Fibroblast of skin of abdomen (primary cell): ENCODE measurements around the gene KDM4C.
"Not testable (repeated sequence)": the region's sequence is repeated elsewhere in the genome, so short reads cannot be mapped to it uniquely, and the experiment has no call there.

Source experiments
- DNase-seq: peaks from one replicate; pipeline ENCODE4 v3.0.0-alpha.2; 2013

The KDM4C gene

GRCh38 chr9:6807669-6808068 is 49.9 kb downstream of the KDM4C start:
- not testable (repeated sequence) for DNase-seq

GRCh38 chr9:6811436-6811835 is 53.7 kb downstream of the KDM4C start:
- DNase-seq: no peak

- DNase-seq: no peak
Measured at GRCh38 chr9:6816581-6816980, 58.8 kb downstream of the KDM4C start.

GRCh38 chr9:6818292-6818922 is 60.6 kb downstream of the KDM4C start:
- no peak for DNase-seq

- DNase-seq: no peak
Measured at GRCh38 chr9:6819112-6819511, 61.3 kb downstream of the KDM4C start.

GRCh38 chr9:6819529-6819928 is 61.8 kb downstream of the KDM4C start:
- DNase-seq: no peak

- no peak for DNase-seq
Measured at GRCh38 chr9:6822696-6823095, 64.9 kb downstream of the KDM4C start.

- peak; percentile 43 for DNase-seq
Measured at GRCh38 chr9:6827439-6828145, 69.8 kb downstream of the KDM4C start.

- DNase-seq: no peak
Measured at GRCh38 chr9:6829027-6829426, 71.3 kb downstream of the KDM4C start.

GRCh38 chr9:6829536-6829935 is 71.8 kb downstream of the KDM4C start:
- DNase-seq: no peak

- DNase-seq: no peak
Measured at GRCh38 chr9:6833518-6834192, 75.9 kb downstream of the KDM4C start.

- no peak for DNase-seq
Measured at GRCh38 chr9:6834306-6834705, 76.5 kb downstream of the KDM4C start.

- no peak for DNase-seq
Measured at GRCh38 chr9:6838158-6838557, 80.4 kb downstream of the KDM4C start.

- peak; percentile 53 for DNase-seq
Measured at GRCh38 chr9:6842584-6842947, 84.8 kb downstream of the KDM4C start.

GRCh38 chr9:6843742-6844141 is 86.0 kb downstream of the KDM4C start:
- no peak for DNase-seq

- DNase-seq: no peak
Measured at GRCh38 chr9:6844267-6844666, 86.5 kb downstream of the KDM4C start.

GRCh38 chr9:6845128-6845826 is 87.5 kb downstream of the KDM4C start:
- DNase-seq: no peak

GRCh38 chr9:6845880-6846279 is 88.1 kb downstream of the KDM4C start:
- peak; percentile 4 for DNase-seq

- peak; percentile 13 for DNase-seq
Measured at GRCh38 chr9:6852243-6852963, 94.6 kb downstream of the KDM4C start.

GRCh38 chr9:6855860-6856259 is 98.1 kb downstream of the KDM4C start:
- DNase-seq: no peak

GRCh38 chr9:6864102-6864501 is 106.3 kb downstream of the KDM4C start:
- no peak for DNase-seq

GRCh38 chr9:6869081-6869948 is 111.5 kb downstream of the KDM4C start:
- peak; percentile 16 for DNase-seq
